Measurements from ENCODE around the gene CDH12. TPM values are rescaled to one million over a fixed set of nuclear protein-coding genes. Genes with fewer than 3 reads are reported as not detected.
"Not testable (repeated sequence)": the region's sequence is repeated elsewhere in the genome, so short reads cannot be mapped to it uniquely, and the experiment has no call there.

CDH12 gene
- total RNA-seq, 6 experiments from 2014 or later: not detected

GRCh38 chr5:22541037-22541436 lies 312.1 kb downstream of the CDH12 start:
- peaks cover 35% of the 10 kb centered on the region for H3K9me3 Mint-ChIP-seq
- no peak for DNase-seq
- no peak overlapping the region for H3K4me3 Mint-ChIP-seq
- H3K36me3 Mint-ChIP-seq (ENCODE audit: low read depth): no peaks in the 10 kb centered on the region
- H3K27me3 Mint-ChIP-seq (ENCODE audit: insufficient read depth): peaks cover 2% of the 10 kb centered on the region; the same call in 1 of the 2 replicates
- TF ChIP-seq, protein P1, sequence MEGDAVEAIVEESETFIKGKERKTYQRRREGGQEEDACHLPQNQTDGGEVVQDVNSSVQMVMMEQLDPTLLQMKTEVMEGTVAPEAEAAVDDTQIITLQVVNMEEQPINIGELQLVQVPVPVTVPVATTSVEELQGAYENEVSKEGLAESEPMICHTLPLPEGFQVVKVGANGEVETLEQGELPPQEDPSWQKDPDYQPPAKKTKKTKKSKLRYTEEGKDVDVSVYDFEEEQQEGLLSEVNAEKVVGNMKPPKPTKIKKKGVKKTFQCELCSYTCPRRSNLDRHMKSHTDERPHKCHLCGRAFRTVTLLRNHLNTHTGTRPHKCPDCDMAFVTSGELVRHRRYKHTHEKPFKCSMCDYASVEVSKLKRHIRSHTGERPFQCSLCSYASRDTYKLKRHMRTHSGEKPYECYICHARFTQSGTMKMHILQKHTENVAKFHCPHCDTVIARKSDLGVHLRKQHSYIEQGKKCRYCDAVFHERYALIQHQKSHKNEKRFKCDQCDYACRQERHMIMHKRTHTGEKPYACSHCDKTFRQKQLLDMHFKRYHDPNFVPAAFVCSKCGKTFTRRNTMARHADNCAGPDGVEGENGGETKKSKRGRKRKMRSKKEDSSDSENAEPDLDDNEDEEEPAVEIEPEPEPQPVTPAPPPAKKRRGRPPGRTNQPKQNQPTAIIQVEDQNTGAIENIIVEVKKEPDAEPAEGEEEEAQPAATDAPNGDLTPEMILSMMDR (IDR thresholded peaks at IDR 0.05): no peak
- H3K4me1 Mint-ChIP-seq (ENCODE audit: low read depth): no peaks in the 10 kb centered on the region
- H3K27ac Mint-ChIP-seq: no peak overlapping the region

DNA sequence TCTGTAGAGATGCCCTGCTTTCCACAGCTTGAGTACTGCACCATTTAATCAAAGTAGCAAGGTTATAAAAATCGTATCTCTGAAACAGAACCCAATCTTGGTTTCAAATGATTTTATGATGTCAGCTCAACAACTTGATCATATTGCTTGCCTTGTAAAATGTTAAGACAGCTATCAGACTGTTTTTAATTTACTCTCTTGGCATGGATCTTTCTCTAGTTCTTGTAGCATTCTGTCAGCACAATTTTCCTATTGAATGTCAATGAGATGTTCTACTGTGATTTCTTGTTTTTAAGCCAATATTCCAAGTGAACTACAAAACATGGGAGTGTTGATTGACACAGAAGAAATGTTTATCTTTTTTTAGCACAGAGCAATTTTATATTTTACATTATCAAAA lies 313.4 kb downstream of the CDH12 start:
- Mint-ChIP-seq H3K4me3 (no peak overlapping the region), H3K27me3 (ENCODE audit: insufficient read depth) (peaks cover 2% of the 10 kb centered on the region; the same call in 1 of the 2 replicates), H3K4me1 (ENCODE audit: low read depth) (no peaks in the 10 kb centered on the region), H3K27ac (no peak overlapping the region), H3K36me3 (ENCODE audit: low read depth) (no peaks in the 10 kb centered on the region), H3K9me3 (peaks cover 35% of the 10 kb centered on the region)
- DNase-seq: no peak
- TF ChIP-seq, protein P1 (IDR thresholded peaks at IDR 0.05): no peak

- DNase-seq: no peak
- Mint-ChIP-seq H3K36me3 (ENCODE audit: low read depth) (0 out of 2 replicates have a peak, but pooled peaks cover 4% of the 10 kb centered on the region), H3K9me3 (peaks cover 18% of the 10 kb centered on the region), H3K27me3 (ENCODE audit: insufficient read depth) (no peaks in the 10 kb centered on the region), H3K27ac (no peak overlapping the region), H3K4me3 (no peak overlapping the region), H3K4me1 (ENCODE audit: low read depth) (no peaks in the 10 kb centered on the region)
- TF ChIP-seq, protein P1 (IDR thresholded peaks at IDR 0.05): no peak
Observed at GRCh38 chr5:22531986-22532385, 321.2 kb downstream of the CDH12 start.

- DNase-seq: no peak
- TF ChIP-seq, protein P1 (IDR thresholded peaks at IDR 0.05): no peak
- peaks cover 35% of the 10 kb centered on the region for H3K9me3 Mint-ChIP-seq
- no peaks in the 10 kb centered on the region for H3K36me3 Mint-ChIP-seq (ENCODE audit: low read depth)
- no peaks in the 10 kb centered on the region; the same call in 1 of the 2 replicates for H3K27me3 Mint-ChIP-seq (ENCODE audit: insufficient read depth)
- no peak overlapping the region for H3K27ac Mint-ChIP-seq
- no peaks in the 10 kb centered on the region for H3K4me1 Mint-ChIP-seq (ENCODE audit: low read depth)
- H3K4me3 Mint-ChIP-seq: no peak overlapping the region
Observed at GRCh38 chr5:22521521-22521920, 331.6 kb downstream of the CDH12 start.

DNA sequence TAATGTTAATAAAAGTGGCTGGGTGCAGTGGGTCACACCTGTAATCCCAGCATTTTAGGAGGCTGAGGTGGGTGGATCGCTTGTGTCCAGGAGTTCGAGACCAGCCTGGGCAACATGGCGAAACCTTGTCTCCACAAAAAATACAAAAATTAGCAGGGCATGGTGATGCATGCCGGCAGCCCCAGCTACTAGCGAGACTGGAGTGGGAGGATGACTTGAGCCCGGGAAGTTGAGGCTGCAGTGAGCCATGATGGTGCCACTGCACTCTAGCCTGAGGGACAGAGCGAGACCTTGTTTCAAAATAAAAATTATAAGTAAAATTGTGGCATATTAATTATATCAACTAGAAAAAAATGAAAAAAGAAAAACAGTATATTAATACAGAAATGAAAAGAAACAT lies 336.6 kb downstream of the CDH12 start:
- H3K36me3 Mint-ChIP-seq (ENCODE audit: low read depth); DNase-seq; H3K27me3 Mint-ChIP-seq (ENCODE audit: insufficient read depth); H3K4me1 Mint-ChIP-seq (ENCODE audit: low read depth); H3K27ac Mint-ChIP-seq; H3K4me3 Mint-ChIP-seq: not testable (repeated sequence)
- peaks cover 19% of the 10 kb centered on the region for H3K9me3 Mint-ChIP-seq

DNA sequence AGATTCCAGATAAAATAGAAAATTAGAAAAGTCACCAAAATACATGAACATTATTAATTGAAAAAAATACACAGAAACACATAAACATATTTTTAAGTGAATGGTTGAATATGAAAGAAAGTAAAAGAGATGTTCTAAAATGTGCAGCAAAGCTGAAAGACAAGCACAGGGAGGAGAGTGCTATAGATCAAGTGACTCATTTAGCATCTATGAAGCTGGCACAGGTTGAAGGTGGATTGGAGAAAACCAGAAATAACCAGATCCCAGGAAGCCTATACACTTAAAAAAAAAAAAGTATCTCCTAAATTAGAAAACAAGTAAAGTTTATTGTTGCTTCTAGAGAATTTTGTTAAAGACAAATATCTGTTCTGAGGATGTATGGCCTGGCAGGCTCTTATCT lies 338.9 kb downstream of the CDH12 start:
- no peak overlapping the region for H3K27ac Mint-ChIP-seq
- H3K4me3 Mint-ChIP-seq: no peak overlapping the region
- H3K36me3 Mint-ChIP-seq (ENCODE audit: low read depth): no peaks in the 10 kb centered on the region
- TF ChIP-seq, protein P1 (IDR thresholded peaks at IDR 0.05): no peak
- H3K27me3 Mint-ChIP-seq (ENCODE audit: insufficient read depth): no peaks in the 10 kb centered on the region
- H3K4me1 Mint-ChIP-seq (ENCODE audit: low read depth): no peaks in the 10 kb centered on the region
- no peak for DNase-seq
- H3K9me3 Mint-ChIP-seq: peaks cover 19% of the 10 kb centered on the region

Data from HFFc6 (cell line).